Measurements from ENCODE around the gene FAAH. TPM values are rescaled to one million over a fixed set of nuclear protein-coding genes. Genes with fewer than 3 reads are reported as not detected.

The FAAH gene
- total RNA-seq, 1 experiment from 2014 or later = 25.9 TPM

- BruUV-seq (replicated peaks) = no TSS peak
- intact Hi-C loops (cut with micrococcal nuclease; ENCODE audit: unreplicated experiment) = no loop called here
- ATAC-seq (no peak), DNase-seq (ENCODE audit: low read depth, low spot score) (no peak)
- H3K27ac ChIP-seq (ENCODE audit: low read length) = no peak overlapping the region
- no peaks in the 10 kb centered on the region for H3K4me1 ChIP-seq (ENCODE audit: control insufficient read depth, insufficient read depth, low read length)
- no peak for TF ChIP-seq REST (IDR thresholded peaks at IDR 0.05; ENCODE audit: insufficient read depth in 1 of 2, low read depth in 2 of 2, low read length in 1 of 2)
- no peak for TF ChIP-seq TCF7L2 (IDR thresholded peaks at IDR 0.05; ENCODE audit: low read depth, low read length)
- no peak for TF ChIP-seq CTCF (IDR thresholded peaks at IDR 0.05)
- TF ChIP-seq SIN3A (IDR thresholded peaks at IDR 0.05; ENCODE audit: borderline replicate concordance, insufficient read depth, low read depth, low read length) = no peak
- no peaks in the 10 kb centered on the region for H3K36me3 ChIP-seq (ENCODE audit: control insufficient read depth, insufficient read depth, low read length)
- ChIA-PET POLR2A (no interaction called here), CTCF (no interaction called here)
- H3K4me3 ChIP-seq (ENCODE audit: low read depth in 2 of 2, low read length in 2 of 2) = no peak overlapping the region
- H3K9me3 ChIP-seq (ENCODE audit: control insufficient read depth, insufficient read depth, low read depth, low read length) = no peaks in the 10 kb centered on the region
- no peaks in the 10 kb centered on the region for H3K27me3 ChIP-seq (ENCODE audit: control insufficient read depth, insufficient read depth, low read length)
- in situ Hi-C loops (cut with HindIII; ENCODE audit: low pct_unique_long_range_greater_than_20kb, low sequenced_read_pairs) = no loop called here
Observed at GRCh38 chr1:46424730-46425129, 30.6 kb downstream of the FAAH start.

- Histone ChIP-seq H3K27me3 (ENCODE audit: control insufficient read depth, insufficient read depth, low read length) (no peaks in the 10 kb centered on the region), H3K36me3 (ENCODE audit: control insufficient read depth, insufficient read depth, low read length) (no peaks in the 10 kb centered on the region), H3K4me1 (ENCODE audit: control insufficient read depth, insufficient read depth, low read length) (no peaks in the 10 kb centered on the region), H3K4me3 (ENCODE audit: low read depth in 2 of 2, low read length in 2 of 2) (no peak overlapping the region), H3K9me3 (ENCODE audit: control insufficient read depth, insufficient read depth, low read depth, low read length) (no peaks in the 10 kb centered on the region), H3K27ac (ENCODE audit: low read length) (no peak overlapping the region)
- POLR2A ChIA-PET = interaction anchor here (0.7 kb wide), 1 partner anchor 111 kb away, joined by 3 read pairs; no protein-coding TSS in a partner anchor
- CTCF ChIA-PET = no interaction called here
- DNase-seq (ENCODE audit: low read depth, low spot score) (no peak), ATAC-seq (no peak)
- no TSS peak for BruUV-seq (replicated peaks)
- no peak for TF ChIP-seq TCF7L2 (IDR thresholded peaks at IDR 0.05; ENCODE audit: low read depth, low read length)
- no peak for TF ChIP-seq SIN3A (IDR thresholded peaks at IDR 0.05; ENCODE audit: borderline replicate concordance, insufficient read depth, low read depth, low read length)
- TF ChIP-seq CTCF (IDR thresholded peaks at IDR 0.05) = no peak
- no peak for TF ChIP-seq REST (IDR thresholded peaks at IDR 0.05; ENCODE audit: insufficient read depth in 1 of 2, low read depth in 2 of 2, low read length in 1 of 2)
- TF ChIP-seq POLR2AphosphoS5 (IDR thresholded peaks at IDR 0.05; ENCODE audit: low read depth, low read length) = no peak
- intact Hi-C loops (cut with micrococcal nuclease; ENCODE audit: unreplicated experiment) (no loop called here), in situ Hi-C loops (cut with HindIII; ENCODE audit: low pct_unique_long_range_greater_than_20kb, low sequenced_read_pairs) (no loop called here)
Observed at GRCh38 chr1:46425726-46426125, 31.6 kb downstream of the FAAH start.

Measured in Panc1 (cell line).